A549 (cell line): ENCODE results near the gene ECEL1. TPM values are rescaled to one million over a fixed set of nuclear protein-coding genes. Genes with fewer than 3 reads are reported as not detected.

ENCODE experiments used
- ATAC-seq, 2 experiments: fragments of 200-7000 bp in 1 of 2; fragments of >200 bp in 1 of 2; cut with Nextera tagmentation in 1 of 2; cut with Tn5 transposase in 1 of 2; 3 replicates each; pipeline versions ENCODE4 v1.8.0 to v1.9.1; 2018 to 2020; ENCODE audit warnings: mild to moderate bottlenecking in 1 of 2, moderate library complexity in 1 of 2
- CTCF ChIA-PET: fragments of 300-600 bp; sonication (Branson Sonifier 250); formaldehyde crosslinking; extraction: SDS; loops from one replicate; lab custom pipeline; 2021; ENCODE audit warnings: antibody characterized with exemption, inconsistent platforms; lab: Yijun Ruan, JAX
- POLR2A ChIA-PET: fragments of 350-600 bp; formaldehyde crosslinking; extraction: SDS; loops from one replicate; lab custom pipeline; 2021; ENCODE audit warnings: antibody characterized with exemption, inconsistent platforms; lab: Yijun Ruan, JAX
- DNase-seq, 2 experiments: peaks; one replicate each; pipeline versions ENCODE4 v3.0.0 to v3.0.0-alpha.2; 2011 to 2016; ENCODE audit warnings: low read depth in 1 of 2, low spot score in 1 of 2
- FAIRE-seq: peaks from 2 replicates; lab custom pipeline; 2011; peaks lifted over from hg19 to GRCh38; lab: Jason Lieb, UNC
- H3K27ac ChIP-seq, 2 experiments: fragments of >200 bp; sonication (Bioruptor Twin); formaldehyde crosslinking; 3 replicates each; pipeline ENCODE4 v1.5.1; 2016 to 2017
- H3K4me1 ChIP-seq: fragments of >200 bp; sonication (Bioruptor Twin); formaldehyde crosslinking; 3 replicates; pipeline ENCODE4 v1.6.1; 2016
- H3K4me2 ChIP-seq: fragments of >200 bp; sonication (Bioruptor Twin); formaldehyde crosslinking; 3 replicates; pipeline ENCODE4 v1.6.1; 2016
- H3K4me3 ChIP-seq: fragments of >200 bp; sonication (Bioruptor Twin); formaldehyde crosslinking; 3 replicates; pipeline ENCODE4 v1.5.1; 2016
- H3K9me3 ChIP-seq: fragments of >200 bp; sonication (Bioruptor Twin); formaldehyde crosslinking; 3 replicates; pipeline ENCODE4 v1.6.1; 2016
- BHLHE40 ChIP-seq: IDR thresholded peaks from 2 replicates; pipeline ENCODE4 v1.6.1; 2012; ENCODE audit warnings: low read depth, low read length, inconsistent platforms
- CBX2 ChIP-seq: fragments of 200-600 bp; sonication (generic); IDR thresholded peaks from 2 replicates; pipeline ENCODE4 v1.6.1; 2016; ENCODE audit warnings: low read depth, mild to moderate bottlenecking, borderline replicate concordance
- CEBPB ChIP-seq, 2 experiments: fragments of >200 bp in 1 of 2; sonication (Bioruptor Twin) in 1 of 2; formaldehyde crosslinking in 1 of 2; IDR thresholded peaks; 2 replicates each; pipeline ENCODE4 v1.6.1; 2012 to 2016
- EHMT2 ChIP-seq: fragments of 200-600 bp; sonication (generic); IDR thresholded peaks from 2 replicates; pipeline ENCODE4 v1.6.1; 2016; ENCODE audit warnings: antibody characterized with exemption, low read depth, mild to moderate bottlenecking, moderate library complexity
- EP300 ChIP-seq, 2 experiments: fragments of >200 bp; sonication (Bioruptor Twin); formaldehyde crosslinking; IDR thresholded peaks; 2 replicates in 1 of 2; 3 replicates in 1 of 2; pipeline ENCODE4 v1.6.1; 2016 to 2017
- ESRRA ChIP-seq: fragments of 150-350 bp; IDR thresholded peaks from 2 replicates; pipeline ENCODE4 v1.6.1; 2014; ENCODE audit warnings: mild to moderate bottlenecking, low read length, borderline replicate concordance
- FOSL2 ChIP-seq, 2 experiments: fragments of 450-650 bp in 1 of 2; fragments of >200 bp in 1 of 2; sonication (Bioruptor Twin) in 1 of 2; formaldehyde crosslinking; IDR thresholded peaks; 2 replicates each; pipeline versions ENCODE4 v1.5.0 to v1.6.1; 2016 to 2020; ENCODE audit warnings: mild to moderate bottlenecking in 1 of 2, moderate library complexity in 1 of 2
- FOXS1 ChIP-seq: fragments of 250-450 bp; sonication (Bioruptor Pico); IDR thresholded peaks from 2 replicates; pipeline ENCODE4 v1.5.0; 2020; ENCODE audit warnings: mild to moderate bottlenecking, moderate library complexity
- HDAC2 ChIP-seq: fragments of 200-600 bp; sonication (generic); IDR thresholded peaks from 2 replicates; pipeline ENCODE4 v1.6.1; 2016
- HEYL ChIP-seq: fragments of 250-450 bp; sonication (Bioruptor Pico); IDR thresholded peaks from 2 replicates; pipeline ENCODE4 v1.8.0; 2021; ENCODE audit warnings: mild to moderate bottlenecking, moderate library complexity
- KDM1A ChIP-seq: fragments of 200-600 bp; sonication (generic); IDR thresholded peaks from 2 replicates; pipeline ENCODE4 v1.6.1; 2016; ENCODE audit warnings: low read depth, mild to moderate bottlenecking
- MAFK ChIP-seq: fragments of 450-650 bp; IDR thresholded peaks from 2 replicates; pipeline ENCODE4 v1.6.1; 2014; ENCODE audit not compliant: partially characterized antibody
- MYC ChIP-seq: IDR thresholded peaks from 2 replicates; pipeline ENCODE4 v1.6.1; 2012; ENCODE audit warnings: mild to moderate bottlenecking, inconsistent platforms, low read length, improper control_type of control experiment, borderline replicate concordance
- RFX5 ChIP-seq: fragments of 450-650 bp; IDR thresholded peaks from 2 replicates; pipeline ENCODE4 v1.7.1; 2014; ENCODE audit warnings: antibody characterized with exemption, mild to moderate bottlenecking, moderate library complexity
- TP53 ChIP-seq: fragments of 250-450 bp; sonication (Bioruptor Pico); IDR thresholded peaks from 2 replicates; pipeline ENCODE4 v1.5.0; 2021; ENCODE audit warnings: mild to moderate bottlenecking, moderate library complexity
- ZNF302 ChIP-seq: fragments of 250-450 bp; sonication (Bioruptor Pico); IDR thresholded peaks from 2 replicates; pipeline ENCODE4 v1.9.0; 2021; ENCODE audit warnings: inconsistent platforms, mild to moderate bottlenecking, moderate library complexity
- WGBS: methylation state at CpG from one replicate; pipeline ENCODE4 v1.1.6; 2017; ENCODE audit errors: missing lambda C conversion rate; 5-methylcytosine and 5-hydroxymethylcytosine counted together
- polyA plus RNA-seq, 4 experiments: library from polyadenylated mRNA; depleted of rRNA in 3 of 4; stranded (reverse); fragments of >200 nt; fragmentation: RNase III in 1 of 4; extraction: RNeasy Plus Mini Kit Qiagen cat#74134 plus additional on column Dnase treatment in 1 of 4; gene quantifications; 2 replicates in 3 of 4; 3 replicates in 1 of 4; pipeline ENCODE4 v1.2.3, GENCODE V29; 2011 to 2017
- TF ChIP-seq, protein P1 (sequence below): fragments of 150-350 bp; IDR thresholded peaks from 2 replicates; pipeline ENCODE4 v1.6.1; 2014; ENCODE audit warnings: low read depth, mild to moderate bottlenecking, low read length
- TF ChIP-seq, protein P2 (sequence below): IDR thresholded peaks from 2 replicates; pipeline ENCODE4 v1.6.1; 2012
- TF ChIP-seq, protein P3 (sequence below): IDR thresholded peaks from 2 replicates; pipeline ENCODE4 v1.6.1; 2012
- TF ChIP-seq, protein P4 (sequence below): IDR thresholded peaks from 2 replicates; pipeline ENCODE4 v1.6.1; 2012; ENCODE audit warnings: low read depth, borderline replicate concordance

Gene ECEL1
- polyA plus RNA-seq, 2 of the 4 experiments (the other 2 are of a cell fraction): 0.12 to 0.18 TPM

DNA sequence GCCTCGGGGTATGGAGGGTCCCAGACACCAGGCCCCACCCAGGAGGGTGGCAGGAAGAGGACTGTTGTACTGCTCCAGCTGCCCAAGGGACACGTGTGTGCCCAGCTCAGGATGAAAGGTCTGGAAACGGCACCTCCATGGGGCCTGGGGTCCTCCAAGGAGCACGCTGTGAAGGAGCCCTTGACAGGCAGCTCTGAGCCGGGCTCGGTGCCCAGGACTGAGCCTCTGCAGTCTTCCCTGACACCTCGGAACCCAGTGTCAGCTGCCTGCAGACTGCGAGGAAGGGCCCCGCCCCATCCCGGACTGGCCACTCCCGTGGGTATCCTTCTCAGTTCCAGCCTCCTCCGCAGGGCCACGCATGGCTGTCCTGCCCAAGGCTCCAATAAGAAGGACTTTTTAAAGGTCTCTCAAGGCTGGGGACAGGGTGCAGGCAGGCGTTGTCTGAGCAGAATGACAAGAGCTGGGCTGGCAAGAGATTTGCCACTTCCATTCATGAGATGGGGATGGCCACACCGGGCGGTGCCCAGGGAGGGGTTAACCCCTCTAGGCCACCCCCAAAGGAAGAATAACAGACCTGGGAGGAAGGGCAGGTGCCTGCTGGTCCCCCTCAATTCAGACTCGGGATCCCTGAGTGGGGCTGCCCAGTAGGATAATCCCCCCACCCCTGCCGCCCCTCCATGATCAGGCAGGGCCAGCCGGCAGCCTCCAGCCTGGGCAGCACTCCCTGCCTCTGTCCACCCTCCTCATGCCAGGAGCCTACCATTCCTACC lies 8.9 kb downstream of the ECEL1 start:
- 48% methylated on average over 12 of the region's 19 CpGs for WGBS
- H3K9me3 ChIP-seq: no peaks in the 10 kb centered on the region
- no peaks in the 10 kb centered on the region for H3K4me1 ChIP-seq
- ATAC-seq: peak in 1 of 2 experiments; percentile 12; a peak in 3 of 6 replicates
- no peak for TF ChIP-seq HEYL (CRISPR knock-in tag)
- no peak for TF ChIP-seq KDM1A
- no peak for TF ChIP-seq HDAC2
- TF ChIP-seq EHMT2: no peak
- TF ChIP-seq, all 56 proteins: peak for 0
- Histone ChIP-seq H3K4me3 (no peak overlapping the region), H3K27ac (no peak overlapping the region), H3K4me2 (no peak overlapping the region)
- FAIRE-seq (no peak), DNase-seq (no peak)
- CTCF ChIA-PET: interaction anchor here (3.8 kb wide), 1 partner anchor 43 kb away, joined by 19 read pairs; no protein-coding TSS in a partner anchor
- POLR2A ChIA-PET: no interaction called here

DNA sequence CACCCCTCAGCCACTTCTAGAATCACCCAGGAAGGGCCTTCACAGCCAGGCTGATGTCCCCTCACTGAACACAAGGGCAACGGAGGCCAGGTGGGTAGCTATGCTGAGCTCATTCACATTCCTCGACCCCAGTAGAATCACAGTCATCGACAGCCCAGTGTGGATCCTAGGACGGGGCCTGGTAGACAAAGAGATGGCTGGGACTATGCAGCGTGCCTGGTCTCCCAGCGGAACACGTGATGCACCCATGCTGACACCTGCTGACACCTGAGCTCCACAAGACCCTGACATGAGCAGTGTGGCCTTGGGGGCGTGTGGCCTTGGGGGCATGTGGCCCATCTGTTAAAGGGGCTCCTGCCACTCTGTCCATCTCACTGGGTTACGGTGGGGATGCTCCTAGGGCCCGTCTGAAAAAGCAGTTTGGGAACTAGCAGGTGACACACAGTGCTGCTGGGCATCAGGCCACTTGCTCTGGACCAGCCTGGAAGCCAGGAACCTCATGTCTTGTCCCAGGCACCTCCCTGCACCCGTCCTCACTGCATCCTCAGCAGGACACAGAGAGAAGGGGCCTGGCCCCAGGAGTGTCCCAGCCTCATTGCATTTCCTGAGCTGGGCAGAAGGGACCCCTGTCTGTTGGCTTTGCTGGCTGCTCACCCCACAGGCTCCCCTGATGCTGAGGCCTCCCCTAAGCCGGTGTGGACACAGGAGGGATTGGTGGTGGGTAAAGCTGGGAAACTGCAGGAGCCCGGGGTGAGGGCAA lies 9.7 kb downstream of the ECEL1 start:
- ATAC-seq (no peak), DNase-seq (no peak), FAIRE-seq (no peak)
- Histone ChIP-seq H3K4me3 (no peak overlapping the region), H3K4me1 (no peaks in the 10 kb centered on the region), H3K9me3 (no peaks in the 10 kb centered on the region), H3K4me2 (no peak overlapping the region), H3K27ac (no peak overlapping the region)
- POLR2A ChIA-PET: no interaction called here
- no peak for TF ChIP-seq EP300 (IDR thresholded peaks at IDR 0.05)
- no peak for TF ChIP-seq RFX5
- TF ChIP-seq, protein P1, sequence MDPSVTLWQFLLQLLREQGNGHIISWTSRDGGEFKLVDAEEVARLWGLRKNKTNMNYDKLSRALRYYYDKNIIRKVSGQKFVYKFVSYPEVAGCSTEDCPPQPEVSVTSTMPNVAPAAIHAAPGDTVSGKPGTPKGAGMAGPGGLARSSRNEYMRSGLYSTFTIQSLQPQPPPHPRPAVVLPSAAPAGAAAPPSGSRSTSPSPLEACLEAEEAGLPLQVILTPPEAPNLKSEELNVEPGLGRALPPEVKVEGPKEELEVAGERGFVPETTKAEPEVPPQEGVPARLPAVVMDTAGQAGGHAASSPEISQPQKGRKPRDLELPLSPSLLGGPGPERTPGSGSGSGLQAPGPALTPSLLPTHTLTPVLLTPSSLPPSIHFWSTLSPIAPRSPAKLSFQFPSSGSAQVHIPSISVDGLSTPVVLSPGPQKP: no peak
- no peak for TF ChIP-seq FOXS1 (CRISPR knock-in tag)
- TF ChIP-seq MYC: no peak
- TF ChIP-seq ESRRA: no peak
- TF ChIP-seq, protein P2, sequence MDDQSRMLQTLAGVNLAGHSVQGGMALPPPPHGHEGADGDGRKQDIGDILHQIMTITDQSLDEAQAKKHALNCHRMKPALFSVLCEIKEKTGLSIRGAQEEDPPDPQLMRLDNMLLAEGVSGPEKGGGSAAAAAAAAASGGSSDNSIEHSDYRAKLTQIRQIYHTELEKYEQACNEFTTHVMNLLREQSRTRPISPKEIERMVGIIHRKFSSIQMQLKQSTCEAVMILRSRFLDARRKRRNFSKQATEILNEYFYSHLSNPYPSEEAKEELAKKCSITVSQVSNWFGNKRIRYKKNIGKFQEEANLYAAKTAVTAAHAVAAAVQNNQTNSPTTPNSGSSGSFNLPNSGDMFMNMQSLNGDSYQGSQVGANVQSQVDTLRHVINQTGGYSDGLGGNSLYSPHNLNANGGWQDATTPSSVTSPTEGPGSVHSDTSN: no peak
- no peak for TF ChIP-seq ZNF302
- TF ChIP-seq, protein P3, sequence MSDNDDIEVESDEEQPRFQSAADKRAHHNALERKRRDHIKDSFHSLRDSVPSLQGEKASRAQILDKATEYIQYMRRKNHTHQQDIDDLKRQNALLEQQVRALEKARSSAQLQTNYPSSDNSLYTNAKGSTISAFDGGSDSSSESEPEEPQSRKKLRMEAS: no peak
- TF ChIP-seq CEBPB (IDR thresholded peaks at IDR 0.05): no peak
- TF ChIP-seq EHMT2: no peak
- no peak for TF ChIP-seq CBX2
- no peak for TF ChIP-seq TP53
- TF ChIP-seq, protein P4, sequence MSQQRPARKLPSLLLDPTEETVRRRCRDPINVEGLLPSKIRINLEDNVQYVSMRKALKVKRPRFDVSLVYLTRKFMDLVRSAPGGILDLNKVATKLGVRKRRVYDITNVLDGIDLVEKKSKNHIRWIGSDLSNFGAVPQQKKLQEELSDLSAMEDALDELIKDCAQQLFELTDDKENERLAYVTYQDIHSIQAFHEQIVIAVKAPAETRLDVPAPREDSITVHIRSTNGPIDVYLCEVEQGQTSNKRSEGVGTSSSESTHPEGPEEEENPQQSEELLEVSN: no peak
- TF ChIP-seq MAFK: no peak
- TF ChIP-seq FOSL2 (IDR thresholded peaks at IDR 0.05): no peak
- no peak for TF ChIP-seq FOSL2 (CRISPR knock-in tag; IDR thresholded peaks at IDR 0.05)
- no peak for TF ChIP-seq BHLHE40
- CTCF ChIA-PET: interaction anchor here (0.7 to 3.8 kb wide), 2 partner anchors 31 to 44 kb away, joined by 3 to 19 read pairs; no protein-coding TSS in a partner anchor
- 70% methylated on average over 8 of the region's 13 CpGs for WGBS
